DND-41 (cell line): Measurements from ENCODE around the gene VPS35L.

Source experiments
- EZH2 ChIP-seq: IDR thresholded peaks from 3 replicates; pipeline ENCODE4 v1.6.1; 2012; ENCODE audit warnings: borderline replicate concordance, low read depth, mild to moderate bottlenecking, moderate library complexity, low read length, inconsistent platforms; ENCODE audit not compliant: severe bottlenecking
- TF ChIP-seq, protein P1 (sequence below): IDR thresholded peaks from 2 replicates; pipeline ENCODE4 v1.5.1; 2012; ENCODE audit warnings: borderline replicate concordance, low read length, moderate library complexity, mild to moderate bottlenecking; ENCODE audit not compliant: poor library complexity, severe bottlenecking; ENCODE audit errors: extremely low read depth

DNA sequence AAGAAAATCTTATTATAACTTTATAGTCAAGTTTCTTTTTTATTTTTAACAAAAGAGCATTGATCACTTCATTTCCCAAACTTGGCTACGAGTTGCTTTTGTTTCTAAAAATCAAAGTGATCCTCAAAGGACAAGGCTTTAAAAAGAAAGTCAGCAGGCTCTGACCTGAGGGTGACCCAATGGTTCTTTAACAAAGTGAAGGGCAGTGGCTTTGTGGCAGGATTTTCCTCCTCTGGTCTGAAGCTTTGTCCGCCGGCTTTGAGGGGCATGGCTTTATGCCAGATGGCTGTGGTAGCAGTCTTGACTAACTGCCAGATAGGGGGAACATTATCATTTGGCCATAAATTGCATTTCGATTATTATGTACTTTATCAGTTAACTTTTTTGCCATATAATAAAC is 191.1 kb downstream of the VPS35L start:
- TF ChIP-seq, protein P1, sequence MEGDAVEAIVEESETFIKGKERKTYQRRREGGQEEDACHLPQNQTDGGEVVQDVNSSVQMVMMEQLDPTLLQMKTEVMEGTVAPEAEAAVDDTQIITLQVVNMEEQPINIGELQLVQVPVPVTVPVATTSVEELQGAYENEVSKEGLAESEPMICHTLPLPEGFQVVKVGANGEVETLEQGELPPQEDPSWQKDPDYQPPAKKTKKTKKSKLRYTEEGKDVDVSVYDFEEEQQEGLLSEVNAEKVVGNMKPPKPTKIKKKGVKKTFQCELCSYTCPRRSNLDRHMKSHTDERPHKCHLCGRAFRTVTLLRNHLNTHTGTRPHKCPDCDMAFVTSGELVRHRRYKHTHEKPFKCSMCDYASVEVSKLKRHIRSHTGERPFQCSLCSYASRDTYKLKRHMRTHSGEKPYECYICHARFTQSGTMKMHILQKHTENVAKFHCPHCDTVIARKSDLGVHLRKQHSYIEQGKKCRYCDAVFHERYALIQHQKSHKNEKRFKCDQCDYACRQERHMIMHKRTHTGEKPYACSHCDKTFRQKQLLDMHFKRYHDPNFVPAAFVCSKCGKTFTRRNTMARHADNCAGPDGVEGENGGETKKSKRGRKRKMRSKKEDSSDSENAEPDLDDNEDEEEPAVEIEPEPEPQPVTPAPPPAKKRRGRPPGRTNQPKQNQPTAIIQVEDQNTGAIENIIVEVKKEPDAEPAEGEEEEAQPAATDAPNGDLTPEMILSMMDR, result no peak
- no peak for TF ChIP-seq EZH2
